Loucy (cell line): Measurements from ENCODE around the gene SCOC.

Experiments
- H2AFZ ChIP-seq: fragments of 200-600 bp; sonication (generic); 2 replicates; pipeline ENCODE4 v1.6.0; 2016; ENCODE audit warnings: antibody characterized with exemption, mild to moderate bottlenecking, low read length, moderate library complexity
- H3F3A ChIP-seq: fragments of 200-600 bp; 2 replicates; pipeline ENCODE4 v1.6.0; 2016; ENCODE audit warnings: antibody characterized with exemption, low read depth, mild to moderate bottlenecking
- H3K27me3 ChIP-seq: fragments of 200-600 bp; sonication (generic); 2 replicates; pipeline ENCODE4 v1.6.1; 2014; ENCODE audit warnings: low read length, mild to moderate bottlenecking; ENCODE audit not compliant: insufficient read depth, poor library complexity, severe bottlenecking
- H3K36me3 ChIP-seq: fragments of 200-600 bp; sonication (generic); 2 replicates; pipeline ENCODE4 v1.6.1; 2016; ENCODE audit warnings: low read length; ENCODE audit not compliant: insufficient read depth
- H3K4me1 ChIP-seq: fragments of 200-600 bp; sonication (generic); 2 replicates; pipeline ENCODE4 v1.5.1; 2014; ENCODE audit warnings: low read length, mild to moderate bottlenecking; ENCODE audit not compliant: insufficient read depth, poor library complexity, severe bottlenecking
- H3K4me2 ChIP-seq: fragments of 200-600 bp; sonication (generic); 2 replicates; pipeline ENCODE4 v1.6.0; 2014; ENCODE audit warnings: antibody characterized with exemption, low read length, low read depth, mild to moderate bottlenecking; ENCODE audit not compliant: poor library complexity, severe bottlenecking
- H3K4me3 ChIP-seq: fragments of 200-600 bp; sonication (generic); 2 replicates; pipeline ENCODE4 v1.5.1; 2014; ENCODE audit warnings: low read length, mild to moderate bottlenecking, mixed read lengths; ENCODE audit not compliant: poor library complexity, severe bottlenecking
- H3K79me2 ChIP-seq: fragments of 200-600 bp; sonication (generic); 2 replicates; pipeline ENCODE4 v1.6.1; 2014; ENCODE audit warnings: low read length; ENCODE audit not compliant: insufficient read depth
- H3K9ac ChIP-seq: fragments of 200-600 bp; sonication (generic); 2 replicates; pipeline ENCODE4 v1.6.0; 2014; ENCODE audit warnings: mild to moderate bottlenecking, low read depth, low read length, moderate library complexity; ENCODE audit not compliant: poor library complexity, severe bottlenecking
- H3K9me2 ChIP-seq: fragments of 200-600 bp; sonication (generic); replicated peaks from 2 replicates; pipeline ENCODE4 v1.6.1; 2016; ENCODE audit warnings: low read depth, low read length, mixed read lengths
- H3K9me3 ChIP-seq: fragments of 200-600 bp; sonication (generic); 2 replicates; pipeline ENCODE4 v1.6.1; 2014; ENCODE audit warnings: mild to moderate bottlenecking, antibody characterized with exemption, low read length, low read depth; ENCODE audit not compliant: insufficient read depth
- H4K20me1 ChIP-seq: fragments of 200-600 bp; sonication (generic); 2 replicates; pipeline ENCODE4 v1.6.0; 2014; ENCODE audit warnings: antibody characterized with exemption, low read length, mild to moderate bottlenecking; ENCODE audit not compliant: insufficient read depth, poor library complexity, severe bottlenecking
- CTCF ChIP-seq: fragments of 200-600 bp; sonication (generic); conservative IDR thresholded peaks from 2 replicates; pipeline ENCODE4 v1.5.1; 2014; ENCODE audit warnings: mild to moderate bottlenecking, antibody characterized with exemption, low read length
- EZH2phosphoT487 ChIP-seq: fragments of 200-600 bp; IDR thresholded peaks from 2 replicates; pipeline ENCODE4 v1.6.1; 2018; ENCODE audit warnings: antibody characterized with exemption, mild to moderate bottlenecking, moderate library complexity, borderline replicate concordance

The SCOC gene

GRCh38 chr4:140395668-140396067 lies 22.2 kb downstream of the SCOC start:
- H3K4me1 ChIP-seq: no peaks in the 10 kb centered on the region
- no peak overlapping the region for H3K9ac ChIP-seq
- H3F3A ChIP-seq: no peaks in the 10 kb centered on the region
- no peaks in the 10 kb centered on the region for H3K9me2 ChIP-seq
- no peaks in the 10 kb centered on the region for H3K27me3 ChIP-seq
- H3K4me3 ChIP-seq: no peak overlapping the region
- H3K36me3 ChIP-seq: no peaks in the 10 kb centered on the region
- H3K4me2 ChIP-seq: no peak overlapping the region
- TF ChIP-seq CTCF: no peak
- no peak for TF ChIP-seq EZH2phosphoT487
- H4K20me1 ChIP-seq: no peaks in the 10 kb centered on the region
- no peaks in the 10 kb centered on the region for H3K9me3 ChIP-seq
- H2AFZ ChIP-seq: no peak overlapping the region
- no peaks in the 10 kb centered on the region for H3K79me2 ChIP-seq

GRCh38 chr4:140400111-140400510 lies 26.7 kb downstream of the SCOC start:
- Histone ChIP-seq H3K36me3 (no peaks in the 10 kb centered on the region), H3K4me1 (no peaks in the 10 kb centered on the region), H3K27me3 (no peaks in the 10 kb centered on the region), H3K4me2 (no peak overlapping the region), H4K20me1 (no peaks in the 10 kb centered on the region), H3F3A (no peaks in the 10 kb centered on the region), H3K4me3 (no peak overlapping the region), H2AFZ (no peak overlapping the region), H3K9me3 (no peaks in the 10 kb centered on the region), H3K9ac (no peak overlapping the region), H3K9me2 (no peaks in the 10 kb centered on the region), H3K79me2 (no peaks in the 10 kb centered on the region)
- TF ChIP-seq CTCF (no peak), EZH2phosphoT487 (no peak)

GRCh38 chr4:140406292-140406691 lies 32.8 kb downstream of the SCOC start:
- no peaks in the 10 kb centered on the region for H3K4me1 ChIP-seq
- no peaks in the 10 kb centered on the region for H3K9me3 ChIP-seq
- no peaks in the 10 kb centered on the region for H3K27me3 ChIP-seq
- H4K20me1 ChIP-seq: no peaks in the 10 kb centered on the region
- TF ChIP-seq EZH2phosphoT487 (no peak), CTCF (no peak)
- H3K4me2 ChIP-seq: no peak overlapping the region
- no peaks in the 10 kb centered on the region for H3K36me3 ChIP-seq
- no peaks in the 10 kb centered on the region for H3K9me2 ChIP-seq
- no peak overlapping the region for H3K9ac ChIP-seq
- H3F3A ChIP-seq: no peaks in the 10 kb centered on the region
- no peaks in the 10 kb centered on the region for H3K79me2 ChIP-seq
- no peak overlapping the region for H2AFZ ChIP-seq
- H3K4me3 ChIP-seq: no peak overlapping the region
